Transverse colon (tissue), 3 donors: Measurements from ENCODE around the gene THOC3.
"Not testable (repeated sequence)": the region's sequence is repeated elsewhere in the genome, so short reads cannot be mapped to it uniquely, and the experiment has no call there.

Experiments used
- CTCF ChIP-seq, 5 experiments: fragments of 200-600 bp in 3 of 5; fragments of 450-650 bp in 2 of 5; sonication (generic) in 3 of 5; IDR thresholded peaks; 1 replicate in 2 of 5; 2 replicates in 3 of 5; pipeline ENCODE4 v1.5.1; 2016 to 2017; ENCODE audit warnings: antibody characterized with exemption in 5 of 5, inconsistent platforms in 3 of 5, mild to moderate bottlenecking in 2 of 5, moderate library complexity in 1 of 5
- EP300 ChIP-seq: sonication (generic); formaldehyde crosslinking; IDR thresholded peaks from one replicate; pipeline ENCODE4 v1.6.1; 2017; ENCODE audit warnings: antibody characterized with exemption, low read depth
- POLR2A ChIP-seq: fragments of 450-650 bp; IDR thresholded peaks from one replicate; pipeline ENCODE4 v1.6.1; 2016; ENCODE audit warnings: antibody characterized with exemption, mild to moderate bottlenecking, moderate library complexity

GRCh38 chr5:175968381-175968780 is 266 bp upstream of the THOC3 start:
- TF ChIP-seq POLR2A; EP300; CTCF (IDR thresholded peaks at IDR 0.05): not testable (repeated sequence)
